ENCODE data around the gene RIMS4.
"Not testable (repeated sequence)": the region's sequence is repeated elsewhere in the genome, so short reads cannot be mapped to it uniquely, and the experiment has no call there.

The RIMS4 gene

DNA sequence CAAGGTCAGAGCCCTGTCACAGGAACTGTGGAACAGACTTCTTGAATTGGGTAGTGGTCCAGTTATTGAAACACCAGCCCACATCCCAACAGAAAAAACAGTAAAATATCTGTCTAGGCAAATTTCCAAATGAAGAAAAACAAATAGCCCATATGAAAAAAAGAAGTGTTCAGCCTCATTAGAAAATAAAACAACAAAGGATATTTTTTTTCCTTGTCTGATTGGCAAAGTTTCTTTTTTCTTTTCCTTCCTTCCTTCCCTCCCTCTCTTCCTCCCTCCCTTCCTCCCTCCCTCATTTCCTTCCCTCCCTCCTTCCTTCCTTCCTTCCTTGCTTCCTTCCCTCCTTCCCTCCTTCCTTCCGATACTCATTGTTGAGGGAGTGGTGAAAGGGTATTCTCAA lies 20.6 kb upstream of the RIMS4 start:
- DNase-seq (ENCODE audit: low read depth in 3 of 3) = no peak

DNA sequence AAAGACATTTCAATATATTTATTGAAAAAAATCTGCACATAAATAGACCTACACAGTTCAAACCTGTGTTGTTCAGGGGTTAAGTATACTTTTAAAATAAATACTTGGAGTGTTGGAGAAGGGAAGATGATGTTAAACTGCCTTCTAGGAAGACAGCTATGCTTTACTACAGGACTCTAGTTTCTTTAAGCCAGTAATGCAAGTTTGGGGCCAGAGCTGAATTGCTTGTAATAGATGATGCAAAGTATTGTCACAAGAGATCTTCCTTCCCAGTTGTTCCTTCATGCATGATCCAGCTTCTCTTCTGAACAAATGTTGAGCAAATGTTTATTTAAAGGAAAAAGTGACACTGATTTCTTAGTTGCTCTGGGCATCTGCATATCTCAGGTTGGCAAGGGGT lies 20.2 kb upstream of the RIMS4 start:
- DNase-seq (ENCODE audit: low read depth in 3 of 3) = no peak

DNA sequence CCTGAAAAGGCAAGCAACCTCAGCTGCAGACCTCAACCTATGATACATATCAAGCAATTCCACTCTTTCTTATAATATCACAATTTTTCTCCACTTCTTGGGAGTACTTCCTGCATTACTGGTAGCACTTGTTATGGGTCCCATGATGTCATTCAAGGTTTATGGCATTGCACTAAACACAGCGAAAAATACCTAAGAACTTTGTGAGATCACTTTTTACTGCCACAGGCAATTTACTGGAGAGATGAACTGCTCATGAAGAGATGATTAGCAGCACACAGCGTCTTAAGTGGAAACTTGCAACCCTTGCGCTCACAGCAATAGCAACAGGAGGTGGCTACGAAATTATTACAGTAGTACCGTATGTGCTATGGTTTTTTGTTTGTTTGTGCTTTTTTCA lies 19.3 kb upstream of the RIMS4 start:
- DNase-seq (ENCODE audit: low read depth in 3 of 3) = no peak

DNA sequence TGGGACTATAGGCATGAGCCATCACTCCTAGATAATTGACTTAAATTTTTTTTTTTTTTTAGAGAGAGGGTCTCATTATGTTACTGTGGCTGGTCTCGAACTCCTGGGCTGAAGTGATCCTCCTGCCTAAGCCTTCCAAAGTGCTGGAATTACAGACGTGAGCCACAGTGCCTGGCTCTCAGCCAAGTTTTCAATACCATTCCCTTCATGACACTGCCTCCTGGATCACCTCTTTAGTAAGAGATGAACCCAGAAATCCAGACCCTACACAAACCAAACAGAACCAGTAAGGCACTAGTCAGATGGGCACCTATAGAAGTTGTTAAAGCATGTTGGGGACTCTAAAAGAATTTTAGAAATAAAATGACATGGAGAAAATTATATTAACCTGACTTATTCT lies 18.3 kb upstream of the RIMS4 start:
- DNase-seq (ENCODE audit: low read depth in 3 of 3) = no peak

DNA sequence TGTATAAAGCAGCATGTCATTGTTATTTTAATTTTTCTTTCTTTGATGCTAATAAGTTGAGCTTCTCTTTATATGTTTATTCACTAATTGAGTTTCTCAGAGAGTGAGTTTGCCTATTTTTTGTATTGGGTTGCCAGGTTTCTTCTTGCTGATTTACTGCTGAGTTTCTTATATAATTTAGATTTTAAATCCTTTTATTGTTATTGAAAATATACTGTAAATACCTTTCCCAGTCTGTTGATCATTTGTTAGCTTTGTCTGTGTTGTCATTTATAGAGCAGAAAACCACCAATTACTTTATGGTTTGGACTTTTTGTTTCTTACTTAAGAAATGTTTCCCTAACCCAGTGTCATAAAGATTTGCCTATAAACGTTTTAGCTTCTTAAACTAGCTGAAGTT lies 17.1 kb upstream of the RIMS4 start:
- DNase-seq (ENCODE audit: low read depth in 3 of 3) = no peak

DNA sequence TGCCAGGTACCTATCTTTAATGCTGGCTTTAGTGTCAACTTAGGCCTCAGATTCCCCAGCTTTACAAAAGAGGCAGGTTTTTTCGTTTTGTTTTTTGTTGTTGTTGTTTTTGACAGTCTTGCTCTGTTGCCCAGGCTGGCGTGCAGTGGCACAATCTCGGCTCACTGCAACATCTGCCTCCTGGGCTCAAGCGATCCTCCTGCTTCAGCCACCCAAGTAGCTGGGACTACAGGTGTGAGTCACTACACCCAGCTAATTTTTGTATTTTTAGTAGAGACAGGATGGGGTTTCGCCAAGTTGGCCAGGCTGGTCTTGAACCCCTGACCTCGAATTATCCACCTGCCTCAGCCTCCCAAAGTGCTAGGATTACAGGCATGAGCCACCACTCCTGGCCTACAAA lies 11.2 kb upstream of the RIMS4 start:
- DNase-seq (ENCODE audit: low read depth in 3 of 3) = not testable (repeated sequence)

DNA sequence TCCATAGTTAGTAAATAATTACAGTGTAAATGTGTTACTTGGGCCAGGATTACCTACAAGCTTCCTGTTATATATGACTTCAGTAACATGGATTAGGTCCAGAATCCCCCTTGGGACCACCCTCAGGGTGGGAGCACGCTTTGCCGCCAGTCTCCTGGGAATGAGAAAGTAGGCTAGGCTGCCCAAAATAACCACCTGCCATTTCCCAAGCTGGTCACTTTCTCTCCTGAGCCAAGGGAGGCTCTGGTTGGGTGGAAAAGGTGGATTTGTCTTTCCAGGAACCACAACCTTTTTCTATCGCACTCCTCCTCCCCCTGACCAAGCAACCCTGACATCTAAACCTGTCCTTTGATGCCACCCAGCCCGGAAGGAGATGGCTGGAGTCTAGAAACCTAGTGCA lies 9.6 kb upstream of the RIMS4 start:
- no peak for DNase-seq (ENCODE audit: low read depth in 3 of 3)

DNA sequence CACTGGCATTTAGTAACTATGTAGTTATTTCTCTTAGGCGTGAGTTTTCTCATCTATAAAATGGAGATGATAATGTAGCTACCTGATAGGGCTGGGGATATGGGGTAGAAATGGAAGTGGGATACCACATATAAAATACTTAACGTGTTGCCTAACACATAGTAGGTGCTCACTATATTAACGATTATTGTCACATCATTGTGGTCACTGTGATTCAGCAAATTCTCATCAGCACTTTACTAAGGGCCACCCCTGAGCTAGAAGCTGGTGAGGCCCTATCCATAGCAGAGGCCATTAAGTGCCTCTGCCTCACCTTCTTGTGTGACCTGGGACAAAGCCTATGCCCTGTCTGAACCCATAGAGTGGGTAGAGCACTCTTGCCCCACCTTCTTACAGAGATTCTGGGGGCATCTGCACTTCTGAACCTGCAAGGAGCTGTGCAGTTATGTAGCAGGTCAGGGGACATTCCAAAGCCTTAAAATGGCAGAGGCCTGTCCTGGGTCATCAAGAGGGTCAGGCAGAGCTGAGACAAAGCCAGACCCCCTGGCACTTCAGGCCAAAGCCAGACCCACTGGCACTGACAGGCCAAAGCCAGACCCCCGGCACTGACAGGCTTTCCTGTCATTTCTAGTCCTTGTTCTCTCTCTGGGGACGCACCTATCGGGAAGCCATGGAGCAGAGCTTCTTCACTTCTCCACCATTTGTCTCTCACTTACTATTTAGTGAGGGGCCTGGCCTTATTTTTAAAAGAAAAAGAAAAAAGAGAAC lies 7.0 kb upstream of the RIMS4 start:
- DNase-seq (ENCODE audit: low read depth in 3 of 3) = no peak

DNA sequence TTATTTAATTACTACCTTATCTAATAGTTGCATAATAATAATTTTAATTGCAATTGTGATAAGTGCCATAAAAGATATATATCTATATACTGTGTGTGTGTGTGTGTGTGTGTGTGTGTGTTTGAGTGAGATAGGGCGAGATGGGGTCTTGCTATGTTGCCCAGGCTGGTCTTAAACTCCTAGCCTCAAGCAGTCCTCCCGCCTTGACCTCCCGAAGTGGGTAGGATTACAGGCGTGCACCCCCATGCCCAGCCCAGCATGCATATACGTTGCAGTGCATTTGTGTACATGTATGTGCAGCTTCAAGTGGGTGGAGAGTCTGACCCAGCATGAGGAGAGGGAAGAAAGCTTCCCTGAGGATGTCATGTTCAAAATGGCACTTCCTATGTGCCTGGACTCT lies 4.6 kb upstream of the RIMS4 start:
- no peak for DNase-seq (ENCODE audit: low read depth in 3 of 3)

DNA sequence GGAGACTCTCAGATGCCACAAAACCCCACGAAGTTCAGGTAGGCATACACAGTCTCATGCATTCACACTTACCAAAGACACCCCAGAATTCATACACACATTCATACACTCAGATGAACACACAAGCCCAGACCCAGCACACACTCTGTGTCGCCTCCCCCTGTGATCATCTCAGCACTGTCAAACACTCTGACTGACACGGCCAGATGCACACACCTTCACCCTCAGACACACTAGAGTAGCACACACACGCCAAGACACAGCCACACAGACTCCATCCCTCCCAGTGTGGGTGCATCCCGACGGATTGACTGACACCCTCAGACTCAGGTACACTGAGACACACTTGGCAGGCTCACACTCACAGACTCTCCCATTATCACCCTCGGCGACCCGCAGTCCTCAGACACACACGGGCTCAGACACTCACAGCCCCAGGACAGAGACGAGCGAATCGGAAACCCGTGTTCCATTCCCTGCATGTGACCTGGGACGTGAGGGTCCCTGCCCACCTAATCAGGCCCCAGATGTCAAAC lies 872 bp upstream of the RIMS4 start:
- no peak for DNase-seq (ENCODE audit: low read depth in 3 of 3)

DNA sequence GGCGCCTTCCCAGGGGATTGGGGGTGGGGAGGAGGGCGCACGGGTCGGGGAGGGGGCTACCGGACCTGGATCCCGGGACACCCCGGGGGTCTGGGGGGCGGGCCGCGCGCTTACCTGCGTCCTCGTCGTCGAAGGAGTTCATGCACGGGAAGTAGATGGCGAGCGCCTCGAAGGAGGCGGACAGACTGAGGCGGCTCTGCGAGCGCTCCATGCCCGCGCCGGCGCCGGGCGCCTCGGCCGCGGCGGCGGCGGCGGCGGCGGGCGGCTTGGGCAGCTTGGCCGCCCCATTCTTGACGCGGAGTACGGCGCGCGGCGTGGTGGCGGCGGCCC lies 320 bp downstream of the RIMS4 start:
- no peak for DNase-seq (ENCODE audit: low read depth in 3 of 3)

DNA sequence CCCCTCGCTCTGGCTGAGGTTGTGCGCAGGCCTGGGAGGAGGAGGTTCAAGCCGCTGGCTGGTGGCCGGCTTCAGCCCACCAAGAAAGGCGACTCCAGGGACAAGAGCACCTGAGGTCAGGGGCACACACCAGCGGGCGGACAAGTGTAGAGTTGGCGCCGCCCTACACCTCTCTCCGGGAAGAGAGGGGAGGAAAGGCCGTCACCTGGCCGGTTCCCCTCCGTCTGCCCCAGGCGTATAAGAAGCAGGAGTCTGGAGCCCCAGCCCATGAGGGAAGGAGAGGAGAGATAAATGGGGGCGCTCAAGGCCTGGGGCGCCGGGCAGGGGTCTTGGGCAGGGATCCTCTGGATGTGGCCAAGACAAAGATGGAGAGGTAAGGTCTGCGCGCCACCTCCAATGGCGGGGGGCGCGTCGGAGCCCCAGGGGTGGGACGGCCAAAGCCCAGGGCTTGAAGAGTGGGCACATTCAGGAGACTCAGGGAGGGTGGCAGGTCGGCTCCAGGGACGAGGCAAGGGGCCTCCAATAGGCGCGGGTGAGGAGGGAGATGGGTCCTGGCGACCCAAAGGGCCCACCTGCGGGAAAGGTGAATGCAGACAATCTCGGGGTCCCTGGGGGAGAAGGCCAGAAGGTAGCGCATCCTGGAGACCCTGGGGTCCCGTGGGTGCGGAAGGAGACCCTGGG lies 826 bp downstream of the RIMS4 start:
- no peak for DNase-seq (ENCODE audit: low read depth in 3 of 3)

DNA sequence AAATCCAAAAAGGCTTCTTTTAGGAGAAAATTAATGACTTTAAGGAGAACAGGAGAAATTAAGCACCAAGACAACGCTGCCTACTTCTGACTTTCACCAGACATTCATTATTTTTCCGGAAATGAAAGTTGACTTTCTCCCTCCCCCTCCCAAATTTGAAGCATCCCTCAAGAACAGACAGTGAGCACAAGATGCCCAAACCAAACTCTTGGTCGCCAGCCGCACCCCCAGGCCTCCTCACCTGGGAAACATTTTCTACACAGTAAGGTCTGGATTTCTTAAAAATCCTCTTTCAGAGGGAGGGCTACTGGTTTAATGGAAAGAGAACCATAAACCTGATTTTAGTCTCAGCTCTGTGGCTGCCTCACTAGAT lies 2.7 kb downstream of the RIMS4 start:
- no peak for DNase-seq (ENCODE audit: low read depth in 3 of 3)

DNA sequence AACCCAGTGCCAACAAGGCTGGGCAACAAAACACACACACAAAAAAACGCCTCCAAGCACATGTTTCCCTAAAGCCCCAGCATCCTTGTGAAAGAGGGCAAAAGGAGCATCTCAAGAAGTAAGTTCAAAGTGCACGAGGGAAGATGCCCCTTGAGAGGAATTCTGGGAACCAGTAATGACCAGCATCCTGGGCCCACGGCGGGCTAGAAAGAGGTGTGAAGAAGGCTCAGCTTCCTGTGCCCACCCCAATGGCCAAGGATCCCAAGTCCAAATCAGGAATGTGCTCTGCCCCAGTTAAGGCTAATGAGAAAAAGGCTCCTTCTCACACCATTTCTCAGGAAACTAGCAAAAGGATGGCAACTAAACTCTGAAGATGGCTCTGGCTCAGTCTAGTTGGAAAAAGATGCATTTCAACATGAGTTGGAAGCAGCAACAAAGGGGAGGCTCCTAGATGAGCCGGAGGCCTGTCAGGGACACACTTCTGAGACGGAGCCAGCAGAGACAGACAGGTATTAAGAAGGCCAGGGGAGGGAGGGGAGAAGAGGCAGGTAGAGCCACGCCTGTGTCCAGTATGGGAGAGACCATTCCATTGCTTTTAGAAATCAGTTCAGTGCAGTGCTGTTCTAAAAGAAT lies 3.2 kb downstream of the RIMS4 start:
- DNase-seq (ENCODE audit: low read depth in 3 of 3) = no peak

DNA sequence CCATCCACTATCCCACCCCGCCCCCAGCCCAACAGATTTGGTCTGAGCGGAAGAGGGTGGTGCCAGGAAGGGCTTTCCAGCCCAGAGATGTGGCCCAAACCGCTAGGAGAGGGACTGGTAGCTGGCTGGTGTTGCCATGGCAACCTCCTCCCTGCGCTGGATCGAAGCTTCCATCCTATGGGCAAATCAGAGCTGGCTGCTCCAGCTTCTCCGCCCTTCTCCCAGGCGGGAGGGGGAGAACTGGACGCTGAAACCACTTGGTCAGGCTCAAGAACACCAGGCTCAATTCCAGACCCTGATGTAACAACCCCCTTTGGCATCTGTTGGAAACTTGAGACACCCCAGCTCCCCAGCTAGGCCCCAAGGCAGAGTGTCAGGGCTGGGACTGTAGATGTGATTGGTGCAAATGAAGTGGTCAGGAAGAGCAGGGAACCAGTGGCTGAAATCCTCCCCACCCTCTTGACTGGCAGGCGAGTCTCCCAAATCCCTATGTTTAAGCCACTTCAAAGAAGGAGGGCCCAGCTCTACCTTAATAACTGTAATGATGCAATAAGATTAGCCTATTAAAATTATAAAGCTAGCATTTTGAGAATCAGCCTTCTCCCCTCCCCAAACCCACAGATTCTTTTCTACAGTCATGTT lies 4.2 kb downstream of the RIMS4 start:
- no peak for DNase-seq (ENCODE audit: low read depth in 3 of 3)

DNA sequence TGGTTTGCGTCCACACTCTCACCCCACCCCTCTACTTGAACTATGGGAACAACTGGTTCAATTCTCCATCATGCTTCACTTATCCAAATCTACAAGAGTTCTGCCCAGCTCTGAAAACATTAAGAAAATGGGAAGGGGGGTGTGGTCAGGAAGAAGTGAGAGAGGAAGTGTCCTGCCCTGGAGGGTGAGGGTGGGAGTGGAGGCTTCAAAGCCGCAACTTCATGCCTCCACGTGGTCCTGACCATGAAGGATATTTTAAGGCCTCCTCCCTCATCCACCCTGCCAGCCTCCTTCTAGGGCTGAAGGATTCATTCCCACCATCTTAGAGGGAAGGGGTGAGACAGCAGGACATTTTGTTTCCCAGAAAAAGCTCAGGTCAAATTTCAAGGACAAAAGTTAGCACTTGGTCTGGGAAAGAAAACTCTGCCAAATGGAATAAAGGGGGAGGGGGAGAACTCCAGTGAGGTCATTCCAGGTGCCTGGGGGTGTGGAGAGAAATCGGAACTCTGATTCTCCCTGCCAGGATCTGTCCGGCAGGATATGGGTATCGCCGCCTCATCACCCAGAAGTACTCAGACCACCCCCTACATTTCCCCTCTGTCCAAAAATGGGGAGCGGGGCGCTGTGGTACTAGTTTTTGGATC lies 4.9 kb downstream of the RIMS4 start:
- no peak for DNase-seq (ENCODE audit: low read depth in 3 of 3)

DNA sequence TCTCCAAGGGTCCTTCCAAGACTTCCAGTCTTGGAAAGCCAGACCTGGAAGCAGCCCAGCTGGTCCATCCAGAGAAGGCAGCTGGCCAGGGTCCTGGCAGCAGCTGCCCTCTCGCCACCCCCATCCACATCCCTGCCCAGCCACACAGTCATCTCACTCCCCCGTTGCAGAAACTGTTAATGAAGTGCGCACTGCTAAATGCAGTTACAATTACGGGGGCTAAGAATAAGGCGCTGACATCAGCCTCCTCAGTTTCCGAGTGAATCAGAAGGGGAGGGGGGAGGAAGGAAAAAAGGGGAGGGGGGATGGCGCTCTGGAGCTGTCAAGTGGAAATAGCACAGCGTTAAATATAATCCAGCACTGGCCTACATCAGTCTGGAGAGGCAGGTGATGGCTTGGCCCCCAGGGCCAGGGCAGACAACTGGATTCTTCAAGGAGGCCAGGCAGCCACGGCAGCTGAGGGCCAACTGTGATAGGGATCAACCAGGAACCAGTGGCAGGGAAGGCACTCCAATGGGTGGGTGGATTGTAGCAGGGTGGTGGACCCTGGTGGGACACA lies 6.9 kb downstream of the RIMS4 start:
- DNase-seq (ENCODE audit: low read depth in 3 of 3) = no peak

DNA sequence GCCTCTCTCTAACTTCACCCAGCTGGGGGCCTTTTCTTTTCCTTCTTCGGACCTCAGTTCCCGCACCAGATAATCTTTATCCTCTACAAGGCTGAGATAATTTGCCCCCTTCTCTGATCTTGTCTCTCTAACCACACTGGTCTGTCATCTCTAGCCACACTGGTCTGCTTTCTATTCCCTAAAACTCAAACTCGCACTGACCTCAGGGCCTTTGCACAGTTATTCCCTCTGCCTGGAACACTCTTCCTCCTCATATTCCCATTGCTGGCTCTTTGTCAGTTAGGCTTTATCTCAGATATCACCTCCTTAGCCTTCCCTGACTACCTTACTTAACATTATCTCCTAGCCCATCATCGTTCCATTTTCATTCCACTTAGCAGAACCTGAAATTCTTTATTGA lies 7.6 kb downstream of the RIMS4 start:
- DNase-seq (ENCODE audit: low read depth in 3 of 3) = no peak

DNA sequence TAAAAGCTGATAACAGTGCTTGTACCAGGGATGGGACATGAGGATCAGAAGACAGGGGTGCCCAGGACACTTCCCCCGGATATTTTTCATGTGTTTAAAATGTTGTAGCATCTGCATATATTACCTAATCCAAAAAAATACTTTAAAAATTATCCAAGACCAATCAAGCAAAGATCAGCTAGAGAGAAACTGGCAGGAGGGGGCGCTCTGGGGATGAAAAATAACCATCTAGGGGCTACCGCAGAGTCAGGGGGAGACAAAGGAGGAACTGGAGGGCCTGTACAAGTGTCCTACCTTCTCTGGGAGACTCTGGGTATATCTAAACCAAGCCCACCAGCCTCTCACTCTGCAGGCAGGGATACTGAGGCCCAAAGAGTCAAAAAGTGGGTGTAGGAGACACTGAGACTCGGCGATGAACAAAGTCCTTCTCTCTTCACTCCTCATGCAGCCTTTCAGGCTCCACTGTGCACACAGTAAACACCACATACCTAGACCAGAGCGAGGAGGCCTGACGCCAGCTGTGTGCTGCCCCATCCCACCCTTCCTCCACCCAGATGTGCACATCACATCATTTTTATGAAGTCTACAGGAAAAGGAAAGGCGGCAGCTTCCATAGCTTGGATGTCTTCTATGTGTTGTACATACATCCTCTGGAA lies 9.8 kb downstream of the RIMS4 start:
- DNase-seq (ENCODE audit: low read depth in 3 of 3) = no peak

DNA sequence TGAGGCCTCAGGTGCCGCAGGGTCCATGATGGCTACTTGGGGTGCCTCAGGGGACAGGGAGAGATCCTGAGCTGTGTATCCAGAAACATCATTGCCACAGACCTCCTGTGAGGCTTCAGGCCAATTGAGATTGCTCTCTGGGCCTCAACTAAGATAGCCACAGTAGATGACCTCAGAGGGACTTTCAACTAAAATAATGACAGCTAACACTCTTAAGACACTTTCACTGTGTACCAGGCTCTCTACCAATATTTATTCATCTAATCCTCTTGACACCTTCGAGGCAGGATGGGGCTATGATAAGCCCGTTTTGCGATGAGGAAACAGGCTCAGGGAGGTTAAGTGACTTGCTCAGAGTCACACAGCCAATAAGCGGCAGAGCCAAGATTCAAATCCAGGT lies 10.7 kb downstream of the RIMS4 start:
- no peak for DNase-seq (ENCODE audit: low read depth in 3 of 3)

DNA sequence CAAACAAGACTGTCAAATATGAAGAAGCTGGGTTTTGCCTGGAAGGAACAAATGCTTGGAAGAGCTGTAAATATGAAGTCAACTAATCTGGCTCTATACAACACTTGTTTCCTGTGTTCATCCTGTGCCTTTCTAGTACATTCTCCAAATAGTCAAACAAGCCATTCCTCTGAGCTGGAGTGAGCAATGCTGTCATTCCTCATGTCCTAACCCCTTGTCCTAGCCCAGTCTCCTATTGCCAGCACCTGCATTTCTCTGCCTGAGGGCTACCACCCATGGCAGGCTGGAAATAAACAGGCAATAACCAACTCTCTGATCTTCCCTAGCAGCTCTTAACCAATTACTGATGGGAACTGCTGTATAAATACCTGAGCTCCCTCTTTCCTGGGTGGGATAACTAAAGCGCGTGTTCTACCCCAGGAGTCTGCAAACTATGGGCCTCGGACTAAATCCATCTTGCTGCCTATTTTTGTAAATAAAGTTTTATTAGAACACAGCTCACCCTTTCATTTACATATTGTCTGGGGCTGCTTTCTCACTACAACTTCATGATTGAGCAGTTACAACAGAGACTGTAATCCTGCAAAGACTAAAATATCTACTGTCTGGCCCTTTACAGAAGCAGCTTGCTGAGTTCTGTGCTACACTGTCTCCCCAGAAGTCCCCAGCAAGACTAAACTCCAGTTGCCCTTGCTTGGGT lies 13.4 kb downstream of the RIMS4 start:
- no peak for DNase-seq (ENCODE audit: low read depth in 3 of 3)
